Vagina (tissue), 2 donors: Measurements from ENCODE around the gene SOS1.

Source experiments
- POLR2A ChIP-seq, 2 donors: fragments of 450-650 bp; IDR thresholded peaks; one replicate each; pipeline ENCODE4 v1.6.1; 2017; ENCODE audit warnings: antibody characterized with exemption in 2 of 2, mild to moderate bottlenecking in 2 of 2, moderate library complexity in 2 of 2
- TF ChIP-seq, protein P1 (sequence below), 3 experiments: fragments of 450-650 bp in 2 of 3; fragments of 200-600 bp in 1 of 3; sonication (generic) in 1 of 3; IDR thresholded peaks; one replicate each; pipeline ENCODE4 v1.5.1; 2017 to 2019; ENCODE audit warnings: antibody characterized with exemption in 3 of 3, mild to moderate bottlenecking in 2 of 3, moderate library complexity in 2 of 3

DNA sequence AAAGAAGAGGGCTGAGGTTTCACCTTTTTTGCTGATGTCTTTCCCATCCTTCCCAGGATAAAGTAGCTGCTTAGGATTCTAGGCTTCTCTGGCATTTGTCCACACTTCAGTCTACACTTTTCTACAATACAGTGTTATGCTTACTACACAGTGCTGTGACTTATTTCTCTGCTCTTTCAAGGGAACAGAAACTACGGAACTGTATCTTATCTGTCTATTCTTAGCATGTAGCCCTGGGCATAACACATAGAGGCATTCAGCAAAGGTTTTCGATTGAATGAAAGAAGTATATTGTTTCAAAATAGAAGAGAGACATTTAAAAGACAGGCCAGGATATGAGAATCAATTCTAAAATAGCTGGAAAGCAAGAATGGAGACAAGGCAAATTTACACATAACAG, 120.3 kb downstream of the SOS1 start:
- TF ChIP-seq, protein P1, sequence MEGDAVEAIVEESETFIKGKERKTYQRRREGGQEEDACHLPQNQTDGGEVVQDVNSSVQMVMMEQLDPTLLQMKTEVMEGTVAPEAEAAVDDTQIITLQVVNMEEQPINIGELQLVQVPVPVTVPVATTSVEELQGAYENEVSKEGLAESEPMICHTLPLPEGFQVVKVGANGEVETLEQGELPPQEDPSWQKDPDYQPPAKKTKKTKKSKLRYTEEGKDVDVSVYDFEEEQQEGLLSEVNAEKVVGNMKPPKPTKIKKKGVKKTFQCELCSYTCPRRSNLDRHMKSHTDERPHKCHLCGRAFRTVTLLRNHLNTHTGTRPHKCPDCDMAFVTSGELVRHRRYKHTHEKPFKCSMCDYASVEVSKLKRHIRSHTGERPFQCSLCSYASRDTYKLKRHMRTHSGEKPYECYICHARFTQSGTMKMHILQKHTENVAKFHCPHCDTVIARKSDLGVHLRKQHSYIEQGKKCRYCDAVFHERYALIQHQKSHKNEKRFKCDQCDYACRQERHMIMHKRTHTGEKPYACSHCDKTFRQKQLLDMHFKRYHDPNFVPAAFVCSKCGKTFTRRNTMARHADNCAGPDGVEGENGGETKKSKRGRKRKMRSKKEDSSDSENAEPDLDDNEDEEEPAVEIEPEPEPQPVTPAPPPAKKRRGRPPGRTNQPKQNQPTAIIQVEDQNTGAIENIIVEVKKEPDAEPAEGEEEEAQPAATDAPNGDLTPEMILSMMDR (IDR thresholded peaks at IDR 0.05): no peak
- no peak for TF ChIP-seq POLR2A (IDR thresholded peaks at IDR 0.05)
